Stimulated activated CD8-positive, alpha-beta memory T cell treated with anti-CD3 and anti-CD28 coated beads, Interleukin-7, amount 100 ng/mL, for 1 hour (primary cell): Measurements from ENCODE around the gene PCGF5.
A peak's percentile ranks its signal among the peaks of the same experiment; 100 is the strongest.
"Not testable (repeated sequence)": the region's sequence is repeated elsewhere in the genome, so short reads cannot be mapped to it uniquely, and the experiment has no call there.

ENCODE experiments used
- DNase-seq, 2 donors: peaks; one replicate each; pipeline ENCODE4 v3.0.0-alpha.2; 2020; ENCODE audit warnings: low read depth in 2 of 2

PCGF5 gene

DNA sequence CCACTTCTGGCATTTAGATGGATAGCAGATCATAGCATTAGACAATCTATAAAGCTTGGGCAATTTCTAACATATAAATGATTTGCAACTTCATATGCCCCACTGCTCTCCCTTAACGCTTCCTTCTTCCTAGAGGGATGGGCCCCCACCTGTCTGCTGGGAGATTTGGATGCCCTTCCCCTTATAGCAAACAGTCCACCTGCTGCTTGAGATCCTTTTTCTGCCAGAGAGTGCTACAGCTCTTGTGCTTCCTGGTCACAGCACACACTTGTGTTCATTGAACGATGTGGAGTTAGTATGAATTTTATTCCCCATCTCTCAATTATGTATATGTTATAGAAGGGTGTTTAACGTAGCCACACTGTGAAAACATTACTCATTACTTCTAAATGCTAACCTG lies 10.4 kb upstream of the PCGF5 start:
- DNase-seq: no peak

- DNase-seq: no peak
These were observed 10.0 kb upstream of the PCGF5 start for GRCh38 chr10:91210435-91210834.

DNA sequence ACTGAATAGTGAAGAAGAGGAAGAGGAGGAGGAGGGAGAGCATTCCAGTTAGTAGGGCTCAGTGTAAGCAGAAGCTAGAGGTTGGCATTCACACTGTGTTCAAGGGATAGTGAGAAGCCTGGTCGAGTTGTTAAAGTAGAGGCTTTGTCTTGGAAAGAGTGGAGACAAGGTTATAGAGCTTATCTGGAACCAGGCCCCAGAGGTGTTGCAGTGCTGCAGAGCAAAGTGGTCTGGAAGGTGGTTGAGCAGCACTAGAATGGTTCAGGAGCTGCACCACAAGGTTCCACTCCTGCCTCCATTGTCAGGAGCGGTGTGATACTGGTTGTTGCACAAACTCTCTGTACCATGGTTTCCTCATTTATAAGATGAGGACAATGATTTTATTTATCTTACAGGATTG lies 8.8 kb upstream of the PCGF5 start:
- no peak for DNase-seq

DNA sequence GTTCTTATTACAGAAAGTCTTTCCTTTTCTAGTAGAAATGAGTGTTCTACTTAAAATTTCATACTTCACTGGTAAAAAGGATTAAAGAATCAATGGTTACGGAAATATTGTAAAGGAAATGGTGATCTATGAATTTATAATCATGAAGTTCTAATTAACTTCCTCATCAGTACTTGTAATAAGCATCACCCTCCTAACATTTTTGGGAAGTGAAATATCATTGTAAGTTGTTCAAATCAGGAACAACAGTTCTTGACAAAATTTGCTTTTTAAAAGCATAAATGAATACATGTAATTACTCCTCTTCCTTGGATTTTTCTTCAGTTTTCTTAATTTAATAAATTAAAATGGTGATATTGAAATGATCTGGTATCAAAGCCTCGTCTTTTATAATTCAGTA lies 5.6 kb upstream of the PCGF5 start:
- DNase-seq: no peak

DNA sequence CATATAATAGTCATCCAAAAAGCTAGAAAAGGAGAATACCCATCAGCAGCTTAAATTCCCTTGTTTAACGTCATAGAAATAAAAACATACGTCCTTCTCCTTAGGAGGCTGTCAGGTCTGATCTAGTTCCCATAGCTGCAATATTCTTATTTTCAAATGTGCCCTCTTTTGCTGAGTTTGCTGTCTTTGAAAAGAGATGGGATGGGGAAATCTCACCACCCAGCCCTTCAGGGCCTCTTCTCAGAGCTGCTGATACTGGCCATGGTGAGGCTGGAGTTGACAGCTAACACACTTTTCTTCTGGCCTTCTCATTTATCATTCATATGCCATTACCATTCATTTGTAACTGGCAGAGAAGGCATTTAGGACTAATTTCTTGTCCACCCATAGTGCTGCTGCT lies 5.1 kb upstream of the PCGF5 start:
- no peak for DNase-seq

GRCh38 chr10:91219371-91220193 lies 881 bp upstream of the PCGF5 start:
- DNase-seq: no peak

DNA sequence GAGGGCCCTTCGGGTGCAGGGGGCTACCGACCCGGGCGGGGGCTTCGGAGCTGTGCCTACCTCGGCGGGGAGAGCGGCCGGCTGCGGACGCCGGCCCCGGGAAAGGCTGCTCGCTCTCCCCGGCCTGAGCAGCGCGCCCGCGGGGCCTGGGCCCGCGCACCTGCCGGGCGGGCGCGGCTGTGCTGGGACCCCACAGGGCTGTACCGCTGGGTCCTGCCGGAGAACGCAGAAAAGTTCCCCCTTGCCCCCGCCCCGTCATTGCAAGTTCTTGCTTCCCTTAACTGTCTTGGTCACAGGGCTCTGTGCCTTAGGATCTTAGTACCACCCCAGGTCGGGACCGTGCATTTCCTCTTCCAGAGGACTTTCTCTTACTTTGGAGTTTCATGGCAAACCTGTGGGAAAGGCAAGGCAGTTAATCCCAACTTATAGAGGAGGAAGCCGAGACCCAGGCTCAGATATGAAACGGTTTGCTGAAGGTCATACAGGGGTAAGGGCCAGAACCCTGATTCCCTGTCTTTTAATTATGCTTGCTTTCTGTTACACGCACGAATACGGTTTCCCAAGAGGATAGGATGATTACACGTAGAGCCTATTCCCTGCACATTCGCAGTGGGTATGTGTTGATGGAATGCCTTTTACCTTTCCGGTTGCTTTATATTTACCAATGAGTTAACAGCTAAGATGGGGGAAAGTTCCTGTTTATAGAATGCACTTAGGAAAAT lies 652 bp downstream of the PCGF5 start:
- DNase-seq: no peak

DNA sequence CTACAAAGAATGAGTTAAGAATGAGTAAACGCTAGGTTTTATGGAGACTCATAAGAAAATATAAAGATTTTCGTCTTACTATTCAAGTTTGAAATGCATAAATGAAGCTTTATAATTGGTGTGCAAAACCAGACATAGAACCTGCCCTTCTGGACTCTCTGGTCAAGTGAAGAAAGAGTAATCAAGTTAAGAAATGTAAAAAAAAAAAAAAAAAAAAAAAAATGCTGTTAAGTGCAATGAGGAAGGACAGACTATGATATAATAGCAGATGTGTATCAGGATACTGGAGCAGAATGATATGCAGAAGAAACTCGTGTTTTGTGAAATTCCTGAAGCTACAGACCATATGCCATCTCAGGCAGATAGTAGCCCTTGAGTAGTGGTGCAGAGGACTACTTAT lies 5.6 kb downstream of the PCGF5 start:
- no peak for DNase-seq

DNA sequence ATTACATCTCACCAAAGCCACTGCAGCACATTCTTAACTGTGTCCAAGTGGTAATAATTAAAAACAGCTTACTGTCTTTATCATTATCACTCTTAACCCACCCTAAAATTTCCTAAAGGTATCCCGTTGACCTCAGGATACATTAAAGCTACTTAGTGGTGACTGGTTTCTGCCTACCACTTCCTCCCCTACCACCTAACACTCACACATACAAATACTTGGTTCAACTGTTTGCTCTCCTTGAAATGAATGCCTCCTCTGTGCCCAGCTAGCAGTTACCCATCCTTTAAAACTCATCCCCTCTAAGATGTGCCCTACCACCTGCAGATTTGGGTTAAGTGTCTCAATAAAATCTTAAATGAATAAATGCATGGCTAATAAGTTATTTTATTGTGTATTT lies 7.1 kb downstream of the PCGF5 start:
- DNase-seq: no peak

- no peak for DNase-seq
These were observed 9.2 kb downstream of the PCGF5 start for GRCh38 chr10:91229683-91230082.

DNA sequence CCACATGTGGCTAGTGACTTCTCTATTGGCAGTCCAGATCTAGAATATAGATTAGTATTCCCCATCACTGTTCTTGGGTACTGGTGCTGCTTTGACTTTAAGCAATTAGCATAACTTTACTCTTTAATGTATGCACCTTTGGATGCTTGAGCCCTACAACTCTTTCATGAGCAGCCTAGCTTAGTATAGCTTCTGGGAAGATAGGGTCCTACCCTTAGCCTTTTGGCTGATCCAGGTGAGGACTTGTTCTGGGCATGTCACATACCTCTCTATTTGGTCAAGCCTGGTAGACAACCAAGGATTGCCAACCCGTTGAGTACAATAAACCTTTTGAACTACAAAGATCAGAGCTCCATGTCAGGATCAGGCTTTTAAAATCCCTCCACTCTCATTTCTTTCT lies 17.7 kb downstream of the PCGF5 start:
- no peak for DNase-seq

DNA sequence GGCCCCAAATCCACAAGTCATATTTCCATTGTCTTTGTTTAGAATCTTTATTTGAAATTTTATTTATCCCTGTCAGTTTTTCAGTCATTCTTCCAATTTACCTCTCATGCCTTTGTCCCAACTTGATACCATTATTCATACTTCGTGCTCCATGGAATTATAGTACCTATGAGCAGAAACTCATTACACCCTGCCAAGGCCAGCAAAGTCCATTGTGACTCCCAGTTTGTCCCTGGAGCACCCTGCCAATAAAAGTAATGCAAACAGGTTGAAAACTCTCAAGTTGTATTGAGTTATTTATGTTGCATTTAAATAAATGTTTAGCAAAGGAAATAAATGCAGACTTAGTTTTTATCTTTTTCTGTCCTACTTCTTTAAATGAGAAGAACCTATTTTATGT lies 19.3 kb downstream of the PCGF5 start:
- no peak for DNase-seq

- DNase-seq: no peak
These were observed 22.5 kb downstream of the PCGF5 start for GRCh38 chr10:91242940-91243339.

DNA sequence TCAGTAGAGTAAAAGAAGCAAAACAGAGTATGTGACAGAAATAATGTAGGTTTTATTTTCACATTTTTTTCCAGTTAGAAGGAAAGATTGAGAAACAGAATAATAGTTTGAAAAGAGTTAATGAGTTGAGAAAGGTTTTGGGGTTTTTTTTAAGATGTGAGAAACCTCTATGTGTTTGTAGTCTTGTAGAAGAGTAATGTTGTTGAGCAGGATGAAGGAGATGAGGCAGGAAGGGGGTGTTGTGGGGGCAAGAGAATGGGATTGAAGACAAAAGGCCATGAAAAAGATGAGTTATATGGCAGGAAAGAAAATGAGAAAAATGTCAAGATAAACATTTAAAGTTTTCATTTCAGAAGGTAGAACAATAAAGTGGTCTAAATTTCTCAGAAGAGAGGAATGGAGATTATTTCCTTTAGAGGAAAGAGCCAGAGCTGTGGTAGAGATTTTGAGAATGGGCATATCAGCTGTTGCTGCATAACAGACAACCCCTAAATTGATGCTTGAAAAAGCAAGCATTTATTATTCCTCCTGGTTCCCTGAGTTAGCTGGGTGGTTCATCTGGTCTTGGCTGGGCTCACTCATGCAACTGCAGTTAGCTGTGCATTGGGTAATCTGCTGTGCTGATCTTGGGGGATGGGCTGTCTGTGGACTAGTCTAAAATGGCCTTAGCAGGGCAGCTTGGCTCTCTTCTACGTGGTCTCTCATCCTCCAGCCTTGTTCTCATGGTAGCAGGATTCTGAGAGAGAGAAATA lies 27.1 kb downstream of the PCGF5 start:
- DNase-seq: no peak

DNA sequence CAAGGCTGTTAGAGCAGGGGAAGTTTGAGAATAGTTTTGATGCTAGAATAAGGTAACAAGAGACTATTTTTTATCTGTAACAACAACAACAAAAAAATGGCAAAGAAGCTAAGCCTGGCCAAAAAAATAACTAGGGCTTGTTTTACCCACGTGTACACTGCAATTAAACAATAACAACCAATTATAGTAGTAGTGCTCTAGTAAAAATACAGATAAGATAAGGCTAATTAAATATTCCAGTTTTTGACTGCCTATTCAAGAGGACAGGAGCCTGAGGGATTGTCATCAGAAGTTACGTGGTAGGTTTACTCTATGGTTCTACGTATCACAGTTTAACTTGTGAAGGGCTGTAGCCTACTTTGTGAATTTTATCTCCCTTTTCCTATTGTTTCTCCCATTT lies 29.2 kb downstream of the PCGF5 start:
- DNase-seq: no peak

GRCh38 chr10:91250341-91250740 lies 29.9 kb downstream of the PCGF5 start:
- DNase-seq: no peak

DNA sequence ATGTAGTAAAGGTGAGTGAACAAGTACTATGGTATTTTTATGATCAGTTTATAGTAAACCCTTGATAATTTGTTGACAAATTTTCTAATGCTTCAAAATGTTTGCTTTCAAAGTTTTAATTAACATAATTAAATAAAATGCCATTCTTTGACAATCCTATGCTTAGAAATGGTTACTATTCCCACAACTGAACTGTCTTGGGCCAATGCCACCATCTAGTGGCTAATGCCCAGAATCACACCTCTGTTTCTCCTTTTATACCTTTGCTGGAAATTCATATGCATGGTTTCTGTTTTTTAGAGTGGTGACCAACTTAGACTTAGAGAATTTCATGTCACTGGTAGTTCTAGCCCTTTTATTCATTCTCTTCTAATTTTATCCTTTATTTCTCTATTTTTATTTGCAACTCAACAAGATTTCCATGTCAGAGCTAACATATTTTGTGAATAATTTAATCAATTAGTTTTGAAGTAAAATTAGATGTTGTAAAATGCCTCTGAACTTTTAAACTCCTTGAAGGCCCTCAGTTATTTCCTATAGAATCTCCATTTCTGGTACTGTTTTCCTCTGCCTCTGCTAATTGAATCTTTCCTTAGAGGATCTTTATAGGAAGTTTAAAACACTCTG lies 31.1 kb downstream of the PCGF5 start:
- peak in 1 of 2 donors; percentile 12 for DNase-seq

- DNase-seq: no peak
These were observed 32.8 kb downstream of the PCGF5 start for GRCh38 chr10:91253300-91253699.

DNA sequence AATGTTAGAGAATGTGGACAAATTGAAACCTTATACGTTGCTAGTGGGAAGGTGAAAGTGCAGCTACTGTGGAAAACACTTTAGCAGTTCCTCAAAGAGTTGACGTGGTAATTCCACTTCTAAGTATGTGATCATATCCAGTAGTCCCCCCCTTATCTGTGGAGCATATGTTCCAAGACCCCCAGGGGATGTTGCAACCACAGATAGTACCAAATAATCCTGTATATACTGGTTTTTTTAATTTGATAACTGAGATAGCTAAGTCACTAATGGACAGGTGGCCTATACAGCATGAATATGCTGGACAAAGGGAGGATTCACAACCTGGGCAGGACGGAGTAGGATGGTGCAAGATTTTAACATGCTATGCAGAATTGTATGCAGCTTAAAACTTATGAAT lies 36.8 kb downstream of the PCGF5 start:
- no peak for DNase-seq

- not testable (repeated sequence) for DNase-seq
These were observed 40.0 kb downstream of the PCGF5 start for GRCh38 chr10:91260417-91260816.

- DNase-seq: no peak
These were observed 51.4 kb downstream of the PCGF5 start for GRCh38 chr10:91271886-91272285.

GRCh38 chr10:91284486-91285090 lies 64.1 kb downstream of the PCGF5 start:
- no peak for DNase-seq
